ENCODE results near the gene MBOAT1.

MBOAT1 gene

GRCh38 chr6:20137837-20138236, 74.4 kb downstream of the MBOAT1 start:
- no peak overlapping the region for H3K4me3 ChIP-seq (ENCODE audit: low read depth, low read length)
- no peak for DNase-seq (ENCODE audit: low read depth)
- TF ChIP-seq, protein P1, sequence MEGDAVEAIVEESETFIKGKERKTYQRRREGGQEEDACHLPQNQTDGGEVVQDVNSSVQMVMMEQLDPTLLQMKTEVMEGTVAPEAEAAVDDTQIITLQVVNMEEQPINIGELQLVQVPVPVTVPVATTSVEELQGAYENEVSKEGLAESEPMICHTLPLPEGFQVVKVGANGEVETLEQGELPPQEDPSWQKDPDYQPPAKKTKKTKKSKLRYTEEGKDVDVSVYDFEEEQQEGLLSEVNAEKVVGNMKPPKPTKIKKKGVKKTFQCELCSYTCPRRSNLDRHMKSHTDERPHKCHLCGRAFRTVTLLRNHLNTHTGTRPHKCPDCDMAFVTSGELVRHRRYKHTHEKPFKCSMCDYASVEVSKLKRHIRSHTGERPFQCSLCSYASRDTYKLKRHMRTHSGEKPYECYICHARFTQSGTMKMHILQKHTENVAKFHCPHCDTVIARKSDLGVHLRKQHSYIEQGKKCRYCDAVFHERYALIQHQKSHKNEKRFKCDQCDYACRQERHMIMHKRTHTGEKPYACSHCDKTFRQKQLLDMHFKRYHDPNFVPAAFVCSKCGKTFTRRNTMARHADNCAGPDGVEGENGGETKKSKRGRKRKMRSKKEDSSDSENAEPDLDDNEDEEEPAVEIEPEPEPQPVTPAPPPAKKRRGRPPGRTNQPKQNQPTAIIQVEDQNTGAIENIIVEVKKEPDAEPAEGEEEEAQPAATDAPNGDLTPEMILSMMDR (conservative IDR thresholded peaks at IDR 0.05; ENCODE audit: low read depth, low read length): no peak

- TF ChIP-seq, protein P1 (conservative IDR thresholded peaks at IDR 0.05; ENCODE audit: low read depth, low read length): no peak
- no peak overlapping the region for H3K4me3 ChIP-seq (ENCODE audit: low read depth, low read length)
- no peak for DNase-seq (ENCODE audit: low read depth)
Observed at GRCh38 chr6:20137240-20137639, 75.0 kb downstream of the MBOAT1 start.

DNA sequence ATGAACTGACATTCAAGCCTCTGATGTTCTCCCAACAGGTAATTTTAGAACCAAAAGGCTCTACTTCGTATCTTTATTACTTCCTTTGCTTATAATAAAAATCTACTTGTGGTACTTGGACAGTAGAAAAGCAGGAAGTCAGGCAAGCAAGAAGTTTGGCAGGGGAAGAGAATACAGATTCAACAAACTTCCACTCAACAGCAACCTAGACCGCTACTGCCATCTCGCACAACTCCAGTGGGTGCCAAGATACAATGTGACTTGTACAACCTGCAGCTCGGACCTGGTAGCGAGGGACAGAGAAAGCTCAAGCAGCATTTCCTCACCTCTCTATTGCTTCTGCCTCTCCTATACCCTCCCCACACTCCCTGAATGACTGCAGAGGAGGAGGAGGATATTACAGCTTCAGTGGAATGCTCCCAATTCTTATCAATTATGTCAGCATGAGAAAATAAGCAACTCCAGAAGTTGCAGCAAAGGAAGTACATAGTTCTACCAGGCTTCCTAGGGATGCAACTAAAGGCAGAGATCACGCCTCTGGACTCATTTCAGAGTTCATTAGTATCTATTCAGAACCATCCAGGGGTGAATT, 76.5 kb downstream of the MBOAT1 start:
- TF ChIP-seq, protein P1 (conservative IDR thresholded peaks at IDR 0.05; ENCODE audit: low read depth, low read length): no peak
- no peak for DNase-seq (ENCODE audit: low read depth)
- no peak overlapping the region for H3K4me3 ChIP-seq (ENCODE audit: low read depth, low read length)

DNA sequence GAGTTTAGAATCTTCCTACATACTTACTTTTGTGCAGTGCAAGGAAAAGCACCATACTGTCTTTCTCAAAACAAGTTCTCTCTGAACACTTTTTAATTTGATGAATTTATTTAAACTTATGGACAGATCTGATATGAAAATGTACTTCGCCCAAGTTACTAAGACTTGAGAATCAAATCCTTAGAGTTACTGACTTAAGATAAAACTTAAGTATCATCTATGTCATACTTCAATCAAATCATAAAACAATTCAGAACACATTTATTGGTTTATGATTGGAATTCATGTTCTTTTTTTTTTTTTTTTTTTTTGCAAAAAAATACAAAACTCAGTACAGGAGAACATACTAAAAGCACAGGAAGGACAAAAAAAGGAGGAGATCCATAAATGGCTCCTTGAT, 77.7 kb downstream of the MBOAT1 start:
- H3K4me3 ChIP-seq (ENCODE audit: low read depth, low read length): no peak overlapping the region
- TF ChIP-seq, protein P1 (conservative IDR thresholded peaks at IDR 0.05; ENCODE audit: low read depth, low read length): no peak
- no peak for DNase-seq (ENCODE audit: low read depth)

DNA sequence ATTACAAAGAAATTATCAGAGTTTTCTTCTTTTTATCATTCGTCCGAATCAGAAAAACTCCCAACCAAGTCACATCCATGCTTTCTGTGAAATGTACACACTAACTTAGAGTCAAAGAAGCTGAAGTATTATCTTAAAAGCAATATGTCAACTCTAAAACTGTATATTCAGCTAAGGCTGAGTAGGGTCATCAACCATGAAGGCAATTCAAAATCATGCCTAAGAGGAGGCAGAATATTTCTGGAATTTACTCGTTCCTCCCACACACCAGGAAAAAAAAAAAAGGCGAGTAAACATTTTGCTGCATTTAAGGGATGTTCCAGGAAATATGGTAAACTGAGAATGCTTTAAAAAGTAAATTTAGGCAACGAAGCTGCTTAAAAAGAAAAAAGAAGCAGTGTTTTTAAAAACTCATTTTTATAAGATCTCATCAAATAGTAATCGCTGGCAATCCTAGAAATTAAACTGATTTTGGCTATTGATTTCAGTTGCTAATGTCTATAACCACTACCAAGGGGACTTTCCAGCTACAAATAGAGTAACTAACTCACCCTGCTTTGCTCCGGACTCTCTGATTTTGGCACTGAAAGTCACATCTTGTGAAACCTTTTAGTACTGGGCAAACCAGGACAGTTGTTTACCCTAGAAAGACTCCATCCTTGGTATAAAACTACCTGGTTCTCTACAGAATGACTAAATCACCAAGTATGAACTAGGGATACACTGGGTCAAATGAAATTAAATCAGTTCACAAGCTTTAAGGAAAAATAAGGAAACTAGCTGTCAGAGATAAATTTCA, 82.8 kb downstream of the MBOAT1 start:
- TF ChIP-seq, protein P1 (conservative IDR thresholded peaks at IDR 0.05; ENCODE audit: low read depth, low read length): no peak
- DNase-seq (ENCODE audit: low read depth): no peak
- no peak overlapping the region for H3K4me3 ChIP-seq (ENCODE audit: low read depth, low read length)

GRCh38 chr6:20128018-20128417, 84.3 kb downstream of the MBOAT1 start:
- DNase-seq (ENCODE audit: low read depth): no peak
- TF ChIP-seq, protein P1 (conservative IDR thresholded peaks at IDR 0.05; ENCODE audit: low read depth, low read length): no peak
- no peak overlapping the region for H3K4me3 ChIP-seq (ENCODE audit: low read depth, low read length)
